ENCODE data around the gene RYR2. TPM values are rescaled to one million over a fixed set of nuclear protein-coding genes. Genes with fewer than 3 reads are reported as not detected.
A peak's percentile ranks its signal among the peaks of the same experiment; 100 is the strongest.

RYR2 gene
- polyA plus RNA-seq, 1 experiment: not detected

DNA sequence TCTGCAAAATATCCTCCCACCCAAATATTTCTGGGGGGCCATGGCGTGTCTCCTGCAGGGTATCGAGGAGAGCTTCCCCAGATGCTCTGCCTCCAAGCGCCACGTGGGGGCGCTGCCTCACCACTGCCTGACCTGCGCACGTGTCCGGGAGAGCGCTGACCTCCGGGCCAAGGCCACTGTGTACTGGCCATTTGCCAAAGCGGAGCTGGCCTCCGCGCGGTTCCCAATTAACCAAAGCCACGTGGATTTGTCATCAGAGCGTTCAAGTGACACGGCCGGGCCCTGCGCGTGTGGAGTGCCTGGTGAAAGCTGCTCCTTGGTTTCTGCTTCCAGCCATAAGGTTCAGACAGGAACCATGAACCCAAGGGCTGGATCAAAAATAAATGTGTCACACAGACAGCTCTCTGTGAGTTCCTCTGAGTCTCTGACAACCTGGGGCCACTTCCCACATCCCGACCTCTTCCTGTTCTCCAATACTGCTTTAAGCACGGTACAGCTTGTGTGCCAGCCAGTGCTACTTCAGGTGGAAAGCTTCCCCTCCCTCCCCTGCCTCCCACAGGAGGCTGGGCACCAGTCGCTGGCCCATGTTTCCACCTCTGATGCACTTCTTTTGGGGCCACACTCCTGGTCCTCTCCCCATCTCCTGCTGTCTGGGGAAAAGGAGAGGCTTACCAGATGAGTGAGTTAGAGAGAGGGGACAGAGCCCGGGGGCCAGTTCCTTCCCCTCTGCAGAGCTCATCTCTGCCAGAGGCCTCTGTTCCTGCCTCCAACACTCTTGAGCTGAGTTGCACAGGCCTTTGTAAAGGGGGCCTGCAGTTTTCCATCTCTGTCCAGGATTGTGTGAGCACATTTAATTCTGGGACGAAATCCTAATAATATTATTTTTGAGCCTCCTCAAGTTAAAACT lies 822.6 kb downstream of the RYR2 start:
- CTCF ChIA-PET: interaction anchor here (0.6 to 2.6 kb wide), 5 partner anchors 8 to 1086 kb away, joined by 3 to 10 read pairs (median 3); no protein-coding TSS in a partner anchor
- Histone ChIP-seq H3K27ac (ENCODE audit: low read depth, low read length) (no peak overlapping the region), H3K9me3 (ENCODE audit: control insufficient read depth, insufficient read depth, low read length) (peaks cover 9% of the 10 kb centered on the region), H3K27me3 (ENCODE audit: control insufficient read depth, insufficient read depth, low read length) (no peaks in the 10 kb centered on the region), H3K4me3 (ENCODE audit: low read depth, low read length) (no peak overlapping the region)
- no peak for DNase-seq (ENCODE audit: low read depth, low spot score)
- POLR2A ChIA-PET: no interaction called here
- TF ChIP-seq, protein P1, sequence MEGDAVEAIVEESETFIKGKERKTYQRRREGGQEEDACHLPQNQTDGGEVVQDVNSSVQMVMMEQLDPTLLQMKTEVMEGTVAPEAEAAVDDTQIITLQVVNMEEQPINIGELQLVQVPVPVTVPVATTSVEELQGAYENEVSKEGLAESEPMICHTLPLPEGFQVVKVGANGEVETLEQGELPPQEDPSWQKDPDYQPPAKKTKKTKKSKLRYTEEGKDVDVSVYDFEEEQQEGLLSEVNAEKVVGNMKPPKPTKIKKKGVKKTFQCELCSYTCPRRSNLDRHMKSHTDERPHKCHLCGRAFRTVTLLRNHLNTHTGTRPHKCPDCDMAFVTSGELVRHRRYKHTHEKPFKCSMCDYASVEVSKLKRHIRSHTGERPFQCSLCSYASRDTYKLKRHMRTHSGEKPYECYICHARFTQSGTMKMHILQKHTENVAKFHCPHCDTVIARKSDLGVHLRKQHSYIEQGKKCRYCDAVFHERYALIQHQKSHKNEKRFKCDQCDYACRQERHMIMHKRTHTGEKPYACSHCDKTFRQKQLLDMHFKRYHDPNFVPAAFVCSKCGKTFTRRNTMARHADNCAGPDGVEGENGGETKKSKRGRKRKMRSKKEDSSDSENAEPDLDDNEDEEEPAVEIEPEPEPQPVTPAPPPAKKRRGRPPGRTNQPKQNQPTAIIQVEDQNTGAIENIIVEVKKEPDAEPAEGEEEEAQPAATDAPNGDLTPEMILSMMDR (IDR thresholded peaks at IDR 0.05; ENCODE audit: low read depth, low read length): peak; percentile 53

DNA sequence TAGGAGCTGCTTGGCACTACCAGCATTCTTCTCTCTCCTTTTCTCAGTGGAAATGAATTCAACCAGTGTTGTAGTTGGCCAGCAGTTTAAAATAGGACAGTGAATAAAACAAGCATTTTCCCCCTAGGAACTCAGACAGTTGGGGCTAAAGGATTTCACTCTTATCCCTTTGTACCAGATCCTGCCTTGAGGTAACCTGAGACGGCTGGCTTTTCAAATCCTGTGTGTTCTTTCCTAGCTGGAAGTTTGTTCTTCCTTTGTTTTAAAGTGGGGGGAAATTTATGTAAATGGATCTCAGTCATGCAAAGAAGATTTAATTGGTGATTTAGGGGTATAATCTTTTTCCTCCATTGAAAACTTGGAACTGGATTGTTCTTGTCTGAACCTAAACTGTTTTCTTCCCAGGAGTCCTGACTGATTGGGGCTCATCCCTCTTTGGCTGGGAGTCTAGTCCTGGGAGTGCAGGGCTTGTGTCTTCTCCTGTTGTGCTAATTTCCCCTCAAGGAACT lies 825.5 kb downstream of the RYR2 start:
- CTCF ChIA-PET: no interaction called here
- TF ChIP-seq, protein P1 (IDR thresholded peaks at IDR 0.05; ENCODE audit: low read depth, low read length): no peak
- Histone ChIP-seq H3K27ac (ENCODE audit: low read depth, low read length) (no peak overlapping the region), H3K27me3 (ENCODE audit: control insufficient read depth, insufficient read depth, low read length) (no peaks in the 10 kb centered on the region), H3K4me3 (ENCODE audit: low read depth, low read length) (no peak overlapping the region), H3K9me3 (ENCODE audit: control insufficient read depth, insufficient read depth, low read length) (peaks cover 18% of the 10 kb centered on the region)
- POLR2A ChIA-PET: no interaction called here
- no peak for DNase-seq (ENCODE audit: low read depth, low spot score)

DNA sequence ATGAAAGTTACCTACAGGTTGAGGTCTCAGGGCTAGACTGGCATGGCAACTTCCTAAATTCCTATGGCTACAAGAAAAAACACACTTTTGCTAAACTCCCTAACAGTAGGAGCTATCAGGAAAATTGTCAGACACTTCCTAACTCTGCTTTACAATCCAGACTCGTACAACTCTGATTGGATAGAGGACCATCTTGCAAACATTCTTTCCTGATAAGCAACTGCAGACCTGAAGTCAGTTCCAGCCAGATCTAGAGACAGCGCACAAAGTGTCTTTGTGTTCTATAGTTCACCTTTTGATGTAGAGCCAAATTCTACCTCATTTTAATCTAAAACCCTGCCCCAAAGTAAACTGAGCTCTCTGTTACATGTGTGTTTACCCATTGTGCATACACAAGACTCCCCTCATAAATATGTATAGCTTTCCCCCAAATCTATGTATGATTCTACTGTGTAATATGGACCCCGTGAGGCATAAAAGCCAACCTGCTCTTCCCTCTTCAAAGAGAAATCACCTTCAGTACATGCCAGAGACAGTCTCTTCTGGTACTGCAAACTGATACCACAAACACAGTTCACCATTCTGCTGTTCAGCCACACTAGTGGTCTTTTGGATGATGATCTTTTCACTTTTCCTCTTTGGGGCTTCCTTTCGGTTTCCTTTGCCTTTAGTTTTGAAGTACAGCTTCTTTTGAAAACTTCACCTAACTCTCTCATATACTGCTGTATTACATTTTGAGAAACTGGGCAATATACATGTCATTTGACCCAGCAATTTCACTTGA lies 827.0 kb downstream of the RYR2 start:
- H3K4me3 ChIP-seq (ENCODE audit: low read depth, low read length): no peak overlapping the region
- no peak overlapping the region for H3K27ac ChIP-seq (ENCODE audit: low read depth, low read length)
- POLR2A ChIA-PET: no interaction called here
- peaks cover 14% of the 10 kb centered on the region for H3K9me3 ChIP-seq (ENCODE audit: control insufficient read depth, insufficient read depth, low read length)
- TF ChIP-seq, protein P1 (IDR thresholded peaks at IDR 0.05; ENCODE audit: low read depth, low read length): no peak
- no peaks in the 10 kb centered on the region for H3K27me3 ChIP-seq (ENCODE audit: control insufficient read depth, insufficient read depth, low read length)
- CTCF ChIA-PET: no interaction called here
- no peak for DNase-seq (ENCODE audit: low read depth, low spot score)

GRCh38 chr1:237873487-237874211 lies 831.7 kb downstream of the RYR2 start:
- TF ChIP-seq, protein P1 (IDR thresholded peaks at IDR 0.05; ENCODE audit: low read depth, low read length): no peak
- DNase-seq (ENCODE audit: low read depth, low spot score): no peak
- POLR2A ChIA-PET: no interaction called here

More at GRCh38 chr1:237873487-237874211, 831.7 kb downstream of the RYR2 start:
- Histone ChIP-seq H3K9me3 (ENCODE audit: control insufficient read depth, insufficient read depth, low read length) (peaks cover 15% of the 10 kb centered on the region), H3K27me3 (ENCODE audit: control insufficient read depth, insufficient read depth, low read length) (no peaks in the 10 kb centered on the region), H3K4me3 (ENCODE audit: low read depth, low read length) (no peak overlapping the region), H3K27ac (ENCODE audit: low read depth, low read length) (no peak overlapping the region)
- CTCF ChIA-PET: no interaction called here

Measured in AG04450 (cell line).